Mesenchymal stem cell (in vitro differentiated cells and primary cell): Measurements from ENCODE around the gene PCGF2.

ENCODE experiments used
- DNase-seq: peaks from one replicate; pipeline ENCODE4 v3.0.0-alpha.2; 2013
- H2AFZ ChIP-seq: one replicate; pipeline ENCODE4 v1.6.1; 2013; ENCODE audit warnings: low read depth, mild to moderate bottlenecking, control low read depth, inconsistent platforms, low read length, moderate library complexity
- H2AK5ac ChIP-seq: 2 replicates; pipeline ENCODE4 v1.6.1; 2013; ENCODE audit warnings: low read length, moderate library complexity, mild to moderate bottlenecking, inconsistent platforms; ENCODE audit not compliant: severe bottlenecking
- H2BK120ac ChIP-seq: one replicate; pipeline ENCODE4 v1.6.1; 2013; ENCODE audit warnings: low read depth, mild to moderate bottlenecking, inconsistent platforms, low read length, moderate library complexity
- H2BK12ac ChIP-seq, 2 experiments: one replicate each; pipeline ENCODE4 v1.6.1; 2013; ENCODE audit warnings: inconsistent platforms in 2 of 2, low read length in 2 of 2, mild to moderate bottlenecking in 2 of 2, moderate library complexity in 2 of 2, control low read depth in 1 of 2
- H2BK15ac ChIP-seq: one replicate; pipeline ENCODE4 v1.6.1; 2013; ENCODE audit warnings: mild to moderate bottlenecking, low read depth, inconsistent platforms; ENCODE audit not compliant: poor library complexity, severe bottlenecking
- H2BK5ac ChIP-seq: 2 replicates; pipeline ENCODE4 v1.6.1; 2013; ENCODE audit warnings: low read depth, mild to moderate bottlenecking, low read length, control low read depth, inconsistent platforms; ENCODE audit not compliant: poor library complexity, severe bottlenecking
- H3K14ac ChIP-seq, 2 experiments: one replicate each; pipeline ENCODE4 v1.6.1; 2013; ENCODE audit warnings: inconsistent platforms in 2 of 2, low read length in 2 of 2, control low read depth in 1 of 2, mild to moderate bottlenecking in 1 of 2, moderate library complexity in 1 of 2
- H3K18ac ChIP-seq, 2 experiments: one replicate each; pipeline ENCODE4 v1.6.1; 2013; ENCODE audit warnings: inconsistent platforms in 2 of 2, low read length in 2 of 2, control low read depth in 1 of 2, low read depth in 1 of 2, mild to moderate bottlenecking in 1 of 2
- H3K23ac ChIP-seq, 2 experiments: one replicate each; pipeline ENCODE4 v1.6.1; 2013; ENCODE audit warnings: inconsistent platforms in 2 of 2, low read length in 2 of 2, mild to moderate bottlenecking in 2 of 2, moderate library complexity in 2 of 2, control low read depth in 1 of 2
- H3K27ac ChIP-seq: 2 replicates; pipeline ENCODE4 v1.5.1; 2013; ENCODE audit warnings: mild to moderate bottlenecking, moderate library complexity, low read length, control low read depth, inconsistent platforms; ENCODE audit not compliant: poor library complexity, severe bottlenecking
- H3K27me3 ChIP-seq, 2 experiments: 2 replicates each; pipeline versions ENCODE4 v1.6.1 to v1.7.0; 2013; ENCODE audit warnings: low read length in 2 of 2, mild to moderate bottlenecking in 2 of 2, moderate library complexity in 2 of 2, control low read depth in 1 of 2, inconsistent platforms in 1 of 2; ENCODE audit not compliant: control insufficient read depth in 1 of 2, insufficient read depth in 1 of 2
- H3K36me3 ChIP-seq, 2 experiments: 2 replicates each; pipeline versions ENCODE4 v1.6.1 to v1.7.0; 2013; ENCODE audit warnings: low read length in 2 of 2, control low read depth in 1 of 2, inconsistent platforms in 1 of 2, low read depth in 1 of 2, mild to moderate bottlenecking in 1 of 2; ENCODE audit not compliant: insufficient read depth in 2 of 2, control insufficient read depth in 1 of 2
- H3K4ac ChIP-seq, 2 experiments: one replicate each; pipeline ENCODE4 v1.6.1; 2013; ENCODE audit warnings: inconsistent platforms in 2 of 2, low read length in 2 of 2, mild to moderate bottlenecking in 2 of 2, moderate library complexity in 2 of 2, control low read depth in 1 of 2, low read depth in 1 of 2
- H3K4me1 ChIP-seq: 2 replicates; pipeline ENCODE4 v1.6.1; 2013; ENCODE audit warnings: low read depth, low read length, control low read depth; ENCODE audit not compliant: control insufficient read depth, insufficient read depth
- H3K4me2 ChIP-seq: 2 replicates; pipeline ENCODE4 v1.6.1; 2013; ENCODE audit warnings: low read length, mild to moderate bottlenecking, inconsistent platforms; ENCODE audit not compliant: poor library complexity, severe bottlenecking
- H3K4me3 ChIP-seq, 2 experiments: 2 replicates each; pipeline versions ENCODE4 v1.5.1 to v1.7.0; 2013; ENCODE audit warnings: low read length in 2 of 2, mild to moderate bottlenecking in 2 of 2, control low read depth in 1 of 2, low read depth in 1 of 2; ENCODE audit not compliant: insufficient read depth in 1 of 2
- H3K79me1 ChIP-seq: replicated peaks from 2 replicates; pipeline ENCODE4 v1.6.1; 2013; ENCODE audit warnings: mild to moderate bottlenecking, control low read depth, low read length, inconsistent platforms; ENCODE audit not compliant: poor library complexity, severe bottlenecking
- H3K9ac ChIP-seq: 2 replicates; pipeline ENCODE4 v1.7.0; 2013; ENCODE audit warnings: mild to moderate bottlenecking, low read length, moderate library complexity
- H3K9me3 ChIP-seq: 2 replicates; pipeline ENCODE4 v1.7.0; 2013; ENCODE audit warnings: mild to moderate bottlenecking, low read length; ENCODE audit not compliant: control insufficient read depth
- H4K8ac ChIP-seq: one replicate; pipeline ENCODE4 v1.6.1; 2013; ENCODE audit warnings: inconsistent platforms, mild to moderate bottlenecking, low read length, moderate library complexity
- H4K91ac ChIP-seq: one replicate; pipeline ENCODE4 v1.6.1; 2013; ENCODE audit warnings: mild to moderate bottlenecking, low read length, inconsistent platforms
- WGBS: methylation state at CpG from one replicate; pipeline ENCODE4 v1.1.7; 2013; ENCODE audit warnings: mixed read lengths; 5-methylcytosine and 5-hydroxymethylcytosine counted together

The PCGF2 gene

DNA sequence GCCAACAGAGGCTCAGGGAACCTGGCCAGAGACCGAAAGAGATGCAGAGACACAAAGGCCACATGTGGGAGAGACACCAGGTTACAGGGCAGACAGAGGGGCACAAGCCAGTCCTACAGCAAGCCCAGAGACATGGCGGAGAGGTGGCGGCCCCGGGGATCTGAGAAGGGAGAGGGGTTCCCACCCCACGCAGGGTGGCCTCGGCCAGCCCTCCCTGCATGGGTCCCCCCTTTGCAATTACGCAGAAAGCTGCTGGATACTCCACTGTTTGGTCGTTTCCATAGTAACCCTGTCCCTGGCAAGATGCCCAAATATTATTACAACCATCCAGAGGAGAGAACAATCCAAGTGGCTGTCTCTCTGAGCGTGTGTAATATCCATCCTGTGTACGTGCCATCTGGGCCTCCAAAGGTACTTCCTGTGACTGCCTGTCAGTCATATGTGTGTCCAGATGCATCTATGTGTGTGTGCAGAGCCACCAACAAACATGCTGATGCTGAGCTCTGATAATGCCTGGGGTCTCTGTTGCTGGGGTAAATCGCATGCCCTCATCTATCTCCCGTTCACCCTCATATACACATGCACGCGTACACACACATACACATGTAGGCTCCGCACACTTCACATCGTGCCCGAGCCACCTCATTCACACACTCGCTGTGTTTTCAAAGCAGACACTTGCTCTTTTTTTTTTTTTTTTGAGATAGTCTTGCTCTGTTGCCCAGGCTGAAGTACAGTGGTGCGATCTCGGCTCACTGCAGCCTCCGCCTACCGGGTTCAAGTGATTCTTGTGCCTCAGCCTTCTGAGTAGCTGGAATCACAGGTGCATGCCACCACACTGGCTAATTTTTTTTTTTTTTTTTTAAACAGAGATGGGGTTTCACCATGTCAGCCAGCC is 5.5 kb downstream of the PCGF2 start:
- no peak overlapping the region for H4K91ac ChIP-seq
- no peak overlapping the region for H3K27ac ChIP-seq
- H3K4me3 ChIP-seq: peak overlapping the region in 1 of 2 experiments; percentile 7
- peak; percentile 77 for DNase-seq
- peak overlapping the region in 1 of 2 experiments; percentile 64 for H3K14ac ChIP-seq
- no peaks in the 10 kb centered on the region for H3K9me3 ChIP-seq
- H3K23ac ChIP-seq: peak overlapping the region in 1 of 2 experiments; percentile 17
- H4K8ac ChIP-seq: no peak overlapping the region
- peaks cover 29% of the 10 kb centered on the region for H3K79me1 ChIP-seq
- H2BK120ac ChIP-seq: no peak overlapping the region
- H2AFZ ChIP-seq: no peak overlapping the region
- H3K18ac ChIP-seq: no peak overlapping the region
- H3K4me2 ChIP-seq: no peak overlapping the region
- no peak overlapping the region for H2BK15ac ChIP-seq
- no peak overlapping the region for H2AK5ac ChIP-seq
- peaks cover 24 to 49% of the 10 kb centered on the region in 2 experiments for H3K36me3 ChIP-seq
- H2BK5ac ChIP-seq: no peak overlapping the region
- no peaks in the 10 kb centered on the region for H3K27me3 ChIP-seq
- 83% methylated on average over 21 of the region's 22 CpGs for WGBS
- peak overlapping the region; percentile 84 for H3K9ac ChIP-seq
- H2BK12ac ChIP-seq: no peak overlapping the region
- H3K4me1 ChIP-seq: peaks cover 37% of the 10 kb centered on the region
- no peak overlapping the region for H3K4ac ChIP-seq

DNA sequence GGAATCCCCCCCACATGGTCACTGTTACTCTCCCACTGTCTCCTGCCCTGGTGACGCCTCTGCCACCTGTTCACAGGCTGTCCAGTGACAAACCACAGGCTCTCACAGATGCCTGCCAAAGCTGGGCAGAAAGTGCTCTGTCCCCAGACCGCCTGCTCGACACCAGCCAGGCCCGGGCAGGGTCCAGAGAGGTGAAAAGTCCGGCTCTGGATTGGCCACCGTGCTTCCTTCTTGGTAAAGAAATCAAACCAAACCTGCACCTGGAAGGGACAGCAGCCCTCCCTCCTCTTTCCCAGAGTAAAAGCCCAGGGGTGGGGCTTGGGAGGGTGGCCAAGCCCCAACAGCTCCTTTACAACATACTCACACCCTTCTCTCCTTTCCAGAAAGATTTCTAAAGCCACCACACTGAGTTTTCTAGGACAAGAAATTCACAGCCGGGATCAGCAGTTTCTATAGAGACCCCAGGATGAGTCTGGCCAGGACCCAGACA is 6.2 kb downstream of the PCGF2 start:
- no peak overlapping the region for H2AFZ ChIP-seq
- no peak overlapping the region for H4K91ac ChIP-seq
- H3K27me3 ChIP-seq: no peaks in the 10 kb centered on the region
- no peak overlapping the region for H2AK5ac ChIP-seq
- peak overlapping the region in 1 of 2 experiments; percentile 7 for H3K4me3 ChIP-seq
- no peak overlapping the region for H3K23ac ChIP-seq
- no peak overlapping the region for H2BK15ac ChIP-seq
- no peak overlapping the region for H2BK120ac ChIP-seq
- H3K79me1 ChIP-seq: peaks cover 31% of the 10 kb centered on the region
- peak overlapping the region; percentile 84 for H3K9ac ChIP-seq
- no peak for DNase-seq
- H3K4me1 ChIP-seq: peaks cover 36% of the 10 kb centered on the region
- H3K18ac ChIP-seq: no peak overlapping the region
- 86% methylated on average over 7 of the region's 7 CpGs for WGBS
- H3K4me2 ChIP-seq: no peak overlapping the region
- H3K4ac ChIP-seq: no peak overlapping the region
- no peaks in the 10 kb centered on the region for H3K9me3 ChIP-seq
- H4K8ac ChIP-seq: no peak overlapping the region
- H3K27ac ChIP-seq: no peak overlapping the region
- peaks cover 29 to 53% of the 10 kb centered on the region in 2 experiments for H3K36me3 ChIP-seq
- no peak overlapping the region for H3K14ac ChIP-seq
- H2BK12ac ChIP-seq: no peak overlapping the region
- H2BK5ac ChIP-seq: no peak overlapping the region

DNA sequence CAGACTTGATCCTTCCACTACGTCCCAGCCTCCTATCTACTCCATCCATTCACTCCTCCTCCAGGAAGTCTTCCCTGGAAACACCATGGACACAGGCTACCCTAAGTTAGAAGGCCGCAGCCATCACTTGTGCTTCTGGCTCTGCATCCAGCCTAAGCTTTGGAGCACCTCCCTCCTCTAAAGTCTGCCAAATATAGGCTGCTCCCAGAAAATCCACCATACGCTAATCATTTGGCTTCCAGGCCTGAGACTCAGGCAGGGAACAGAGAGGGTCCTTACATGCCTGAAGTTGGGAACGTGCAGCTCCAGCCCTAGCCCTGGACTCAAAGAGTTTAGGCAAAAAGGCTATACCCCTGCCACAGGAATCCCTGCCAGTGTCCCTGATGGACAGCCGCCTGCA is 6.7 kb downstream of the PCGF2 start:
- no peak for DNase-seq
- no peak overlapping the region for H2BK120ac ChIP-seq
- no peak overlapping the region for H3K4me2 ChIP-seq
- peaks cover 31% of the 10 kb centered on the region for H3K4me1 ChIP-seq
- no peak overlapping the region for H3K4me3 ChIP-seq
- H2BK5ac ChIP-seq: no peak overlapping the region
- H3K9me3 ChIP-seq: no peaks in the 10 kb centered on the region
- no peaks in the 10 kb centered on the region for H3K27me3 ChIP-seq
- no peak overlapping the region for H3K4ac ChIP-seq
- H3K23ac ChIP-seq: no peak overlapping the region
- no peak overlapping the region for H4K91ac ChIP-seq
- H3K18ac ChIP-seq: no peak overlapping the region
- H2BK12ac ChIP-seq: no peak overlapping the region
- H2BK15ac ChIP-seq: no peak overlapping the region
- no peak overlapping the region for H2AK5ac ChIP-seq
- H4K8ac ChIP-seq: no peak overlapping the region
- no peak overlapping the region for H3K27ac ChIP-seq
- peak overlapping the region; percentile 84 for H3K9ac ChIP-seq
- H3K79me1 ChIP-seq: peaks cover 32% of the 10 kb centered on the region
- peaks cover 33 to 58% of the 10 kb centered on the region in 2 experiments for H3K36me3 ChIP-seq
- H3K14ac ChIP-seq: no peak overlapping the region
- no peak overlapping the region for H2AFZ ChIP-seq
- WGBS: 95% methylated on average over 5 of the region's 5 CpGs

DNA sequence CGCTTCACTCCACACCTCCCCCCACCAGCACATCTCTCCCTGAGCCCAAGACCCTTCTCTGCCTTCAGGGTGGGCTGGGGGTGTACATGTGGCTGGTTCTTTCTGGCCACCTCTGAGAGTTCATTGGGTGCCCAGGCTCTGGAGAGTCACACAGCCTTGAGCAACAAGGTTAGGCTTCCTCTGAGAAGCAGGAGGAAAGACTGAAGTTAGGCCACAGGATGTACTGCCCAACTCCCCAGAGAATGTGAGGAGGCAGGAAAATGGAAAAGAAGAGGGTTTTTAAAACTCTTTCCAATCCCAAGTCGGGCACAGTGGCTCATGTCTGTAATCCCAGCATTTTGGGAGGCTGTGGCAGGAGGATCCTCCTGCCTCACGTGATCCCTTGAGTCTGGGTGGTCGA is 7.3 kb downstream of the PCGF2 start:
- H2AFZ ChIP-seq: no peak overlapping the region
- H3K4me1 ChIP-seq: peaks cover 24% of the 10 kb centered on the region
- no peak overlapping the region for H2BK120ac ChIP-seq
- peak overlapping the region; percentile 45 for H4K8ac ChIP-seq
- no peak overlapping the region for H4K91ac ChIP-seq
- no peaks in the 10 kb centered on the region for H3K9me3 ChIP-seq
- H2AK5ac ChIP-seq: no peak overlapping the region
- H3K36me3 ChIP-seq: peaks cover 38 to 64% of the 10 kb centered on the region in 2 experiments
- H3K79me1 ChIP-seq: peaks cover 32% of the 10 kb centered on the region
- DNase-seq: no peak
- no peak overlapping the region for H2BK15ac ChIP-seq
- H3K14ac ChIP-seq: no peak overlapping the region
- no peak overlapping the region for H2BK12ac ChIP-seq
- no peak overlapping the region for H3K4ac ChIP-seq
- no peak overlapping the region for H3K27ac ChIP-seq
- no peak overlapping the region for H3K4me2 ChIP-seq
- H3K27me3 ChIP-seq: no peaks in the 10 kb centered on the region
- no peak overlapping the region for H2BK5ac ChIP-seq
- 95% methylated on average over 3 of the region's 4 CpGs for WGBS
- H3K23ac ChIP-seq: no peak overlapping the region
- H3K4me3 ChIP-seq: no peak overlapping the region
- H3K18ac ChIP-seq: no peak overlapping the region
- H3K9ac ChIP-seq: peak overlapping the region; percentile 84
